Left ventricle myocardium superior (tissue), 1 donor: Measurements from ENCODE around the gene KYNU. TPM values are rescaled to one million over a fixed set of nuclear protein-coding genes. Genes with fewer than 3 reads are reported as not detected.
"Not testable (repeated sequence)": the region's sequence is repeated elsewhere in the genome, so short reads cannot be mapped to it uniquely, and the experiment has no call there.

ENCODE experiments used
- ATAC-seq: fragments of 200-7000 bp; cut with Tn5 transposase; one replicate; pipeline ENCODE4 v1.9.1; 2020; ENCODE audit warnings: mild to moderate bottlenecking, moderate library complexity
- DNase-seq: peaks from one replicate; pipeline ENCODE4 v3.0.0-alpha.2; 2020
- intact Hi-C: fragments of 100-400 bp; cut with micrococcal nuclease; formaldehyde crosslinking; loops from one replicate; pipeline ENCODE4 v1.11.0; 2022
- total RNA-seq: library from RNA; stranded (reverse); fragmentation: NEBNext Ultra II Directional; extraction: Animal tissue kit (Norgen Biotek cat#: 25700); gene quantifications from one replicate; pipeline ENCODE4 v1.2.1, GENCODE V29; 2021
- donor health status: DM: no; HTN: yes; CAD: no; lungs with severe emphysema.

Gene KYNU
- total RNA-seq, 1 donor from 2014 or later, result 1.4 TPM

- DNase-seq, result no peak
- intact Hi-C loops, result no loop called here
- ATAC-seq, result no peak
Measured at GRCh38 chr2:143068509-143068908, 191.0 kb downstream of the KYNU start.

GRCh38 chr2:143070704-143071103, 193.2 kb downstream of the KYNU start:
- DNase-seq (no peak), ATAC-seq (no peak)
- intact Hi-C loops, result no loop called here

- DNase-seq (no peak), ATAC-seq (no peak)
- intact Hi-C loops, result no loop called here
Measured at GRCh38 chr2:143071185-143071876, 193.9 kb downstream of the KYNU start.

- intact Hi-C loops, ATAC-seq, DNase-seq: not testable (repeated sequence)
Measured at GRCh38 chr2:143074913-143075312, 197.4 kb downstream of the KYNU start.

GRCh38 chr2:143075711-143076110, 198.2 kb downstream of the KYNU start:
- intact Hi-C loops, result no loop called here
- ATAC-seq (no peak), DNase-seq (no peak)

- ATAC-seq (no peak), DNase-seq (no peak)
- intact Hi-C loops, result no loop called here
Measured at GRCh38 chr2:143078104-143078503, 200.6 kb downstream of the KYNU start.

- ATAC-seq (no peak), DNase-seq (no peak)
- intact Hi-C loops, result no loop called here
Measured at GRCh38 chr2:143081616-143082015, 204.2 kb downstream of the KYNU start.

- no peak for DNase-seq
- ATAC-seq, result no peak
- intact Hi-C loops, result no loop called here
Measured at GRCh38 chr2:143083636-143084035, 206.2 kb downstream of the KYNU start.

- intact Hi-C loops, result no loop called here
- ATAC-seq, result no peak
Measured at GRCh38 chr2:143084462-143084861, 207.0 kb downstream of the KYNU start.

GRCh38 chr2:143085125-143085784, 207.8 kb downstream of the KYNU start:
- DNase-seq (no peak), ATAC-seq (no peak)
- intact Hi-C loops, result no loop called here

More at GRCh38 chr2:143084462-143084861, 207.0 kb downstream of the KYNU start:
- DNase-seq, result no peak

- intact Hi-C loops, result no loop called here
- no peak for ATAC-seq
- no peak for DNase-seq
Measured at GRCh38 chr2:143087033-143087432, 209.6 kb downstream of the KYNU start.

- intact Hi-C loops, result no loop called here
- ATAC-seq, result no peak
- no peak for DNase-seq
Measured at GRCh38 chr2:143088388-143088787, 210.9 kb downstream of the KYNU start.

- ATAC-seq, intact Hi-C loops, DNase-seq: not testable (repeated sequence)
Measured at GRCh38 chr2:143089520-143089919, 212.1 kb downstream of the KYNU start.
